ENCODE data around the gene RHAG. TPM values are rescaled to one million over a fixed set of nuclear protein-coding genes. Genes with fewer than 3 reads are reported as not detected.

Gene RHAG
- total RNA-seq, 1 experiment from 2014 or later = not detected

GRCh38 chr6:49668083-49668511, 31.5 kb upstream of the RHAG start:
- Histone ChIP-seq H3K79me2 (ENCODE audit: low read length) (no peaks in the 10 kb centered on the region), H3K4me1 (ENCODE audit: insufficient read depth, low read length) (peaks cover 25% of the 10 kb centered on the region), H3K27ac (ENCODE audit: low read length) (peak overlapping the region; percentile 82), H4K20me1 (ENCODE audit: low read length) (no peaks in the 10 kb centered on the region), H3K4me3 (ENCODE audit: low read length) (peak overlapping the region; percentile 27; the same call in 1 of the 2 replicates), H3K27me3 (ENCODE audit: low read length) (no peaks in the 10 kb centered on the region), H3K9me2 (replicated peaks; ENCODE audit: low read length) (no peaks in the 10 kb centered on the region), H3K9me3 (ENCODE audit: low read length) (no peaks in the 10 kb centered on the region), H3K4me2 (ENCODE audit: low read length) (peak overlapping the region; percentile 60), H3K36me3 (ENCODE audit: low read depth, low read length) (no peaks in the 10 kb centered on the region), H2AFZ (ENCODE audit: low read length) (no peak overlapping the region), H3F3A (ENCODE audit: low read length, unreplicated experiment) (peaks cover 6% of the 10 kb centered on the region), H3K9ac (ENCODE audit: low read length) (no peak overlapping the region)
- no TSS peak for BruUV-seq (replicated peaks)
- CTCF ChIA-PET = interaction anchor here (0.7 kb wide), 1 partner anchor 45 kb away, joined by 3 read pairs; no protein-coding TSS in a partner anchor
- ATAC-seq (peak; percentile 98), DNase-seq (peak; percentile 92)
- intact Hi-C loops (cut with micrococcal nuclease) = loop anchor here (2.0 kb wide), 1 partner anchor 33 kb away; no protein-coding TSS in a partner anchor
- POLR2A ChIA-PET (ENCODE audit: unreplicated experiment) = no interaction called here
- TF ChIP-seq EZH2phosphoT487 (IDR thresholded peaks at IDR 0.05; ENCODE audit: borderline replicate concordance, low read length) = no peak
- no peak for TF ChIP-seq EZH2 (IDR thresholded peaks at IDR 0.05; ENCODE audit: low read length, unreplicated experiment)
- TF ChIP-seq CTCF (conservative IDR thresholded peaks at IDR 0.05; ENCODE audit: low read depth, low read length) = no peak

GRCh38 chr6:49666930-49667757, 30.5 kb upstream of the RHAG start:
- no TSS peak for BruUV-seq (replicated peaks)
- Histone ChIP-seq H3K4me1 (ENCODE audit: insufficient read depth, low read length) (peaks cover 25% of the 10 kb centered on the region), H3K9me3 (ENCODE audit: low read length) (no peaks in the 10 kb centered on the region), H4K20me1 (ENCODE audit: low read length) (no peaks in the 10 kb centered on the region), H3K36me3 (ENCODE audit: low read depth, low read length) (no peaks in the 10 kb centered on the region), H3K9ac (ENCODE audit: low read length) (no peak overlapping the region), H3K27me3 (ENCODE audit: low read length) (no peaks in the 10 kb centered on the region), H2AFZ (ENCODE audit: low read length) (no peak overlapping the region), H3K79me2 (ENCODE audit: low read length) (no peaks in the 10 kb centered on the region), H3K9me2 (replicated peaks; ENCODE audit: low read length) (no peaks in the 10 kb centered on the region), H3K27ac (ENCODE audit: low read length) (peak overlapping the region; percentile 54), H3K4me3 (ENCODE audit: low read length) (no peak overlapping the region), H3F3A (ENCODE audit: low read length, unreplicated experiment) (peaks cover 6% of the 10 kb centered on the region), H3K4me2 (ENCODE audit: low read length) (peak overlapping the region; percentile 48)
- no peak for DNase-seq
- POLR2A ChIA-PET (ENCODE audit: unreplicated experiment) = no interaction called here
- intact Hi-C loops (cut with micrococcal nuclease) = no loop called here
- TF ChIP-seq CTCF (conservative IDR thresholded peaks at IDR 0.05; ENCODE audit: low read depth, low read length) (no peak), EZH2 (IDR thresholded peaks at IDR 0.05; ENCODE audit: low read length, unreplicated experiment) (no peak), EZH2phosphoT487 (IDR thresholded peaks at IDR 0.05; ENCODE audit: borderline replicate concordance, low read length) (no peak)
- CTCF ChIA-PET = no interaction called here
- ATAC-seq = no peak

GRCh38 chr6:49666480-49666879, 29.8 kb upstream of the RHAG start:
- TF ChIP-seq EZH2 (IDR thresholded peaks at IDR 0.05; ENCODE audit: low read length, unreplicated experiment) (no peak), EZH2phosphoT487 (IDR thresholded peaks at IDR 0.05; ENCODE audit: borderline replicate concordance, low read length) (no peak), CTCF (conservative IDR thresholded peaks at IDR 0.05; ENCODE audit: low read depth, low read length) (no peak)
- Histone ChIP-seq H3K9me3 (ENCODE audit: low read length) (no peaks in the 10 kb centered on the region), H4K20me1 (ENCODE audit: low read length) (no peaks in the 10 kb centered on the region), H3K4me2 (ENCODE audit: low read length) (no peak overlapping the region), H3K36me3 (ENCODE audit: low read depth, low read length) (no peaks in the 10 kb centered on the region), H3K27ac (ENCODE audit: low read length) (no peak overlapping the region), H3K9ac (ENCODE audit: low read length) (no peak overlapping the region), H3K9me2 (replicated peaks; ENCODE audit: low read length) (no peaks in the 10 kb centered on the region), H3K79me2 (ENCODE audit: low read length) (no peaks in the 10 kb centered on the region), H3K4me3 (ENCODE audit: low read length) (no peak overlapping the region), H2AFZ (ENCODE audit: low read length) (no peak overlapping the region), H3F3A (ENCODE audit: low read length, unreplicated experiment) (peaks cover 6% of the 10 kb centered on the region), H3K4me1 (ENCODE audit: insufficient read depth, low read length) (peaks cover 25% of the 10 kb centered on the region), H3K27me3 (ENCODE audit: low read length) (no peaks in the 10 kb centered on the region)
- intact Hi-C loops (cut with micrococcal nuclease) = no loop called here
- BruUV-seq (replicated peaks) = no TSS peak
- DNase-seq (no peak), ATAC-seq (no peak)
- CTCF ChIA-PET = no interaction called here
- POLR2A ChIA-PET (ENCODE audit: unreplicated experiment) = no interaction called here

Data from PC-3 (cell line).